Esophagus muscularis mucosa (tissue), 4 donors: Measurements from ENCODE around the gene SHLD1.

Experiments used
- CTCF ChIP-seq, 3 experiments: fragments of 200-600 bp in 2 of 3; fragments of 450-650 bp in 1 of 3; sonication (generic) in 2 of 3; IDR thresholded peaks; one replicate each; pipeline ENCODE4 v1.5.1; 2017 to 2019; ENCODE audit warnings: antibody characterized with exemption in 3 of 3, mild to moderate bottlenecking in 2 of 3, moderate library complexity in 1 of 3
- EP300 ChIP-seq: sonication (generic); formaldehyde crosslinking; IDR thresholded peaks from one replicate; pipeline ENCODE4 v1.6.1; 2017; ENCODE audit warnings: antibody characterized with exemption
- POLR2A ChIP-seq: fragments of 450-650 bp; IDR thresholded peaks from one replicate; pipeline ENCODE4 v1.6.1; 2017; ENCODE audit warnings: antibody characterized with exemption, moderate library complexity, mild to moderate bottlenecking, low read depth
- POLR2AphosphoS5 ChIP-seq, 2 donors: sonication (generic); formaldehyde crosslinking; IDR thresholded peaks; one replicate each; pipeline ENCODE4 v1.6.1; 2017; ENCODE audit warnings: antibody characterized with exemption in 2 of 2

- TF ChIP-seq CTCF (IDR thresholded peaks at IDR 0.05), result no peak
- no peak for TF ChIP-seq EP300
- no peak for TF ChIP-seq POLR2A
- TF ChIP-seq POLR2AphosphoS5 (IDR thresholded peaks at IDR 0.05), result no peak
These were observed 132.0 kb downstream of the SHLD1 start for GRCh38 chr20:5882166-5882565.
